A549 (cell line): Measurements from ENCODE around the gene CAMTA1.

Experiments used
- BHLHE40 ChIP-seq: IDR thresholded peaks from 2 replicates; pipeline ENCODE4 v1.6.1; 2012; ENCODE audit warnings: low read depth, low read length, inconsistent platforms
- CHD2 ChIP-seq: fragments of 150-350 bp; IDR thresholded peaks from 2 replicates; pipeline ENCODE4 v1.6.1; 2014; ENCODE audit warnings: low read length; ENCODE audit not compliant: partially characterized antibody
- MAFK ChIP-seq: fragments of 450-650 bp; IDR thresholded peaks from 2 replicates; pipeline ENCODE4 v1.6.1; 2014; ENCODE audit not compliant: partially characterized antibody
- ZNF302 ChIP-seq: fragments of 250-450 bp; sonication (Bioruptor Pico); IDR thresholded peaks from 2 replicates; pipeline ENCODE4 v1.9.0; 2021; ENCODE audit warnings: inconsistent platforms, mild to moderate bottlenecking, moderate library complexity
- TF ChIP-seq, protein P1 (sequence below): fragments of >200 bp; sonication (Bioruptor Twin); formaldehyde crosslinking; IDR thresholded peaks from 3 replicates; pipeline ENCODE4 v1.5.1; 2016

DNA sequence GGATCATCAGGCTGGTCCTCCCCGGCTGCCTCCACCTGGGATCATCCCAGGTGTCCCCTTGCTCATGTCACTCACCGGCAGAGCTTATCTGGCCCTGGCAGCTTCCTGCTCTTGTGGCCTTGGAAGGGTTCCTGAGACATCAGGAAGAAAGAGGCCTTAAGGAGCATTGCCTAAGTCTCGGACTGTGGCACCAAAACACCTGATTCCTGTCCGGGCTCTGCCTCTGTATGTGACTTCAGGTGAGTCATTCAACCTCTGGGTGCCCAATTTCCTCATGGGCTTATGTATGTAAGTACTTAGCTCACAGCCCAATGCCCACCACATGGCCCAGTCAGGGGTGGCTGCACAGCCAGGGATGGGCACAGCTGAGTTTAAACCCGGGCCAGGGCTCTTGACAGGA is 729.9 kb downstream of the CAMTA1 start:
- TF ChIP-seq, protein P1, sequence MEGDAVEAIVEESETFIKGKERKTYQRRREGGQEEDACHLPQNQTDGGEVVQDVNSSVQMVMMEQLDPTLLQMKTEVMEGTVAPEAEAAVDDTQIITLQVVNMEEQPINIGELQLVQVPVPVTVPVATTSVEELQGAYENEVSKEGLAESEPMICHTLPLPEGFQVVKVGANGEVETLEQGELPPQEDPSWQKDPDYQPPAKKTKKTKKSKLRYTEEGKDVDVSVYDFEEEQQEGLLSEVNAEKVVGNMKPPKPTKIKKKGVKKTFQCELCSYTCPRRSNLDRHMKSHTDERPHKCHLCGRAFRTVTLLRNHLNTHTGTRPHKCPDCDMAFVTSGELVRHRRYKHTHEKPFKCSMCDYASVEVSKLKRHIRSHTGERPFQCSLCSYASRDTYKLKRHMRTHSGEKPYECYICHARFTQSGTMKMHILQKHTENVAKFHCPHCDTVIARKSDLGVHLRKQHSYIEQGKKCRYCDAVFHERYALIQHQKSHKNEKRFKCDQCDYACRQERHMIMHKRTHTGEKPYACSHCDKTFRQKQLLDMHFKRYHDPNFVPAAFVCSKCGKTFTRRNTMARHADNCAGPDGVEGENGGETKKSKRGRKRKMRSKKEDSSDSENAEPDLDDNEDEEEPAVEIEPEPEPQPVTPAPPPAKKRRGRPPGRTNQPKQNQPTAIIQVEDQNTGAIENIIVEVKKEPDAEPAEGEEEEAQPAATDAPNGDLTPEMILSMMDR = no peak
- no peak for TF ChIP-seq BHLHE40
- TF ChIP-seq CHD2 = no peak
- TF ChIP-seq MAFK = no peak
- TF ChIP-seq ZNF302 (CRISPR knock-in tag) = no peak
